ENCODE results near the gene SHC2.
"Not testable (repeated sequence)": the region's sequence is repeated elsewhere in the genome, so short reads cannot be mapped to it uniquely, and the experiment has no call there.

The SHC2 gene

DNA sequence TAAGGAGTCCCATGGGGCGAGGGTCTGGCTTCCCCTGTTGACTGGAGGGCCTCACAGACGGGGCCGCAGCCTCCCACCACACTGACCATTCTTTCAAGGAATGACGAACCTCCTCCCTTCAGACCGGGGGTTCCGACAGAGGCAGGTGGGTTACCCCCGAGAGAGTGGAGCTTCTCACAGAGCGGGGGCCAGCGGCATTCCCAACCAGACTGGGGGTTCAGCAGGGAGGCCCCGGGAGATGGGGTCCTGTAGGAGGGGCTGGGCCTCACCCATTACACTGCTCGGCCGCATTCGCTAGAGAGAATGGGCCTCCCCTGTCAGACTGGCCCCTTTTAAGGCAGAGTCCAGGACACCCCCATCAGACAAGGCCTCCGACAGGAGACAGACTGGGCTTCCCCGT, 36.3 kb downstream of the SHC2 start:
- Histone ChIP-seq H3K9me3 (ENCODE audit: control insufficient read depth in 1 of 2, low read length in 2 of 2) (no peaks in the 10 kb centered on the region), H3K27ac (ENCODE audit: low read depth, low read length) (no peak overlapping the region), H3K9ac (ENCODE audit: low read depth in 1 of 2, low read length in 2 of 2) (no peak overlapping the region), H3K4me3 (ENCODE audit: low read depth in 1 of 2, low read length in 2 of 2) (no peak overlapping the region), H3K4me1 (ENCODE audit: control insufficient read depth in 1 of 2, insufficient read depth in 2 of 2, low read length in 2 of 2) (no peaks in the 10 kb centered on the region), H3K27me3 (ENCODE audit: control insufficient read depth in 1 of 2, insufficient read depth in 2 of 2, low read length in 2 of 2) (no peaks in the 10 kb centered on the region), H3K36me3 (ENCODE audit: control insufficient read depth in 1 of 2, insufficient read depth in 2 of 2, low read length in 2 of 2) (no peaks in the 10 kb centered on the region)

DNA sequence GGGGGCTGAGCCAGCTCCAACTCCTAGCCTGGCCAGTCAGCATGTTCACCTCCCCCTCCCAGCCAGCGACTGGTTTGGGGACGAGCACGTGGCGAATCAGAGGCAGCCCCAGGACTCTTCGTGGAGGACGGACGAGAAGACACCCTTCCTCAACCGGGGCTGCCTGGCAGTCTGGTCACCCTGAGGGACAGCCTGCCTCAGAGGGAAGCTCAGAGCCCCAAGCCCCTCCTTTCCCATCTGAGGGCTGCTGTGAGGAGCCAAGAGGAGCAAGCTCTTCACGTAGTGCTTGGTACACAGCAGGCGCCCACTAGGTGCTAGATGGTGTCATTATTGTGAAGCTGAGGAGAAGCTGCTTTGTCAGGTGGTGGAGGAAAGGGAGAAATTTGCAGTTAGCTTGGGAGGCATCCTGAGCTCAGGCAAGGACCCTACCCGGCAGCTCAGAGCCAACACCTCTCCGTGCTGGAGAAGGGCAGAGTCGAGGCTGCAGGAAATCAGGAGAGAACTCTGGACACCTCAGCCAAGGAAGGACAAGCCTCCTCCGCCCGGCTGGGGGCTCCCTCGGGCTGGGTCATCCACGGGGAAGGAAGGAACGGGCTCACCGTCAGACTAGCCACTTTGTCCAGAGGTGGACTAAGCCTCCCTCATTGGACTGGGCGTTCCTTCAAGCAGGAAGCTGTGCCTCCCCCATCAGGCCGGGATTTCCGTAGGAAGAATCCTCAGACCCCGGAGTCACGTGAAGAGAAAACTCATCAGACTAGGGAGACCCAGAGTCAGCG, 37.0 kb downstream of the SHC2 start:
- no peak overlapping the region for H3K9ac ChIP-seq (ENCODE audit: low read depth in 1 of 2, low read length in 2 of 2)
- H3K36me3 ChIP-seq (ENCODE audit: control insufficient read depth in 1 of 2, insufficient read depth in 2 of 2, low read length in 2 of 2), result no peaks in the 10 kb centered on the region
- H3K4me3 ChIP-seq (ENCODE audit: low read depth in 1 of 2, low read length in 2 of 2), result no peak overlapping the region
- no peaks in the 10 kb centered on the region for H3K27me3 ChIP-seq (ENCODE audit: control insufficient read depth in 1 of 2, insufficient read depth in 2 of 2, low read length in 2 of 2)
- no peaks in the 10 kb centered on the region for H3K9me3 ChIP-seq (ENCODE audit: control insufficient read depth in 1 of 2, low read length in 2 of 2)
- no peak overlapping the region for H3K27ac ChIP-seq (ENCODE audit: low read depth, low read length)
- no peaks in the 10 kb centered on the region for H3K4me1 ChIP-seq (ENCODE audit: control insufficient read depth in 1 of 2, insufficient read depth in 2 of 2, low read length in 2 of 2)

- H3K36me3 ChIP-seq (ENCODE audit: control insufficient read depth in 1 of 2, insufficient read depth in 2 of 2, low read length in 2 of 2); H3K9ac ChIP-seq (ENCODE audit: low read depth in 1 of 2, low read length in 2 of 2); H3K4me1 ChIP-seq (ENCODE audit: control insufficient read depth in 1 of 2, insufficient read depth in 2 of 2, low read length in 2 of 2); H3K9me3 ChIP-seq (ENCODE audit: control insufficient read depth in 1 of 2, low read length in 2 of 2); H3K27ac ChIP-seq (ENCODE audit: low read depth, low read length); H3K27me3 ChIP-seq (ENCODE audit: control insufficient read depth in 1 of 2, insufficient read depth in 2 of 2, low read length in 2 of 2); H3K4me3 ChIP-seq (ENCODE audit: low read depth in 1 of 2, low read length in 2 of 2): not testable (repeated sequence)
Observed at GRCh38 chr19:422917-423226, 38.0 kb downstream of the SHC2 start.

GRCh38 chr19:422213-422916, 38.5 kb downstream of the SHC2 start:
- H3K4me3 ChIP-seq (ENCODE audit: low read depth in 1 of 2, low read length in 2 of 2), result no peak overlapping the region
- H3K9ac ChIP-seq (ENCODE audit: low read depth in 1 of 2, low read length in 2 of 2), result no peak overlapping the region
- no peaks in the 10 kb centered on the region for H3K4me1 ChIP-seq (ENCODE audit: control insufficient read depth in 1 of 2, insufficient read depth in 2 of 2, low read length in 2 of 2)
- no peaks in the 10 kb centered on the region for H3K27me3 ChIP-seq (ENCODE audit: control insufficient read depth in 1 of 2, insufficient read depth in 2 of 2, low read length in 2 of 2)
- H3K9me3 ChIP-seq (ENCODE audit: control insufficient read depth in 1 of 2, low read length in 2 of 2), result no peaks in the 10 kb centered on the region
- no peak overlapping the region for H3K27ac ChIP-seq (ENCODE audit: low read depth, low read length)
- H3K36me3 ChIP-seq (ENCODE audit: control insufficient read depth in 1 of 2, insufficient read depth in 2 of 2, low read length in 2 of 2), result no peaks in the 10 kb centered on the region

- H3K4me3 ChIP-seq (ENCODE audit: low read depth in 1 of 2, low read length in 2 of 2), result no peak overlapping the region
- no peaks in the 10 kb centered on the region for H3K4me1 ChIP-seq (ENCODE audit: control insufficient read depth in 1 of 2, insufficient read depth in 2 of 2, low read length in 2 of 2)
- H3K27ac ChIP-seq (ENCODE audit: low read depth, low read length), result no peak overlapping the region
- no peaks in the 10 kb centered on the region for H3K9me3 ChIP-seq (ENCODE audit: control insufficient read depth in 1 of 2, low read length in 2 of 2)
- H3K36me3 ChIP-seq (ENCODE audit: control insufficient read depth in 1 of 2, insufficient read depth in 2 of 2, low read length in 2 of 2), result no peaks in the 10 kb centered on the region
- H3K27me3 ChIP-seq (ENCODE audit: control insufficient read depth in 1 of 2, insufficient read depth in 2 of 2, low read length in 2 of 2), result no peaks in the 10 kb centered on the region
- H3K9ac ChIP-seq (ENCODE audit: low read depth in 1 of 2, low read length in 2 of 2), result no peak overlapping the region
Observed at GRCh38 chr19:419721-420515, 40.9 kb downstream of the SHC2 start.

DNA sequence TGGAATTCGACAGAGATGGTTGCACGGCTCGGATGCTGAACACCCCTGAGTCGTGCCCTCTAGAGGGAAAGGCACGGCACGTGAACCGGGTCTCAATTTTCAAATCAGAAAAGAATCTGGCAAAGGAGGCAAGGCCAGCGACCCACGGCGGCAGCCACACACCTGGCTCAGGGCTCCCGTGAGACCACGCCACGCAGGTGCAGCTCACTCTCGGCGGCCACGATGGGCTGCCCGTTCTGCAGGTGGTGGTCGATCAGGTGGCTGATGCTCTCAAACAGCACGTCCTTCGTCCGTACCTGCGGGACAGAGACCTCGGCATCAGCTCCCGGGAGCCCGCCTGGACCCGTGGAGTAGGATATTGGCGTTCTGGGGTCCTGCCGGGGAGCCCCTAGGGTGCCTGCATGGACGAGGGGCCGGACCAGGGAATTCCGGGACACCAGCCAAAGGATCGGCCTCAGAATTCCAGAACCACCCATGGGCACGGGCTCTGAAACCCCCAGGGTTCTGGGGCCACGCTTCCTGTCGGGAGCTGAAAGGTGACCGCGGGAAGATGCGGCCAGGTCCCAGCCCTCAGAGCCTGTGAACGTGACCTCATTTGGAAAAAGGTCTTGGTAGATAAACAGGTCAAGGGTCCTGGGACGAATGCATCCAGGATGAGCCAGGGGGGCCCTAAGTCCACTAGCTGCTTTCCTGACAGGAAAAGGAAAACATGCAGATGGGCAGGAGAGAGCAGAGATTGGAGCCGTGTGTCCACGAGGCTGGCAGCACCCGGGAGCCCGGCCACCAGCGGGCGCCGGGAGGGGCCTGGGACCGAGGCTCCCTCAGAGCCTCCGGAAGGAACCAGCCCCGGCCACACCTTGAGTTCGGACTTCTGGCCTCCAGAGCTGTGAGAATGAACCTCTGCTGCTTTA, 41.8 kb downstream of the SHC2 start:
- H3K4me1 ChIP-seq (ENCODE audit: control insufficient read depth in 1 of 2, insufficient read depth in 2 of 2, low read length in 2 of 2), result no peaks in the 10 kb centered on the region
- no peak overlapping the region for H3K4me3 ChIP-seq (ENCODE audit: low read depth in 1 of 2, low read length in 2 of 2)
- no peaks in the 10 kb centered on the region for H3K36me3 ChIP-seq (ENCODE audit: control insufficient read depth in 1 of 2, insufficient read depth in 2 of 2, low read length in 2 of 2)

GRCh38 chr19:416416-416815, 44.4 kb downstream of the SHC2 start:
- Histone ChIP-seq H3K36me3 (ENCODE audit: control insufficient read depth in 1 of 2, insufficient read depth in 2 of 2, low read length in 2 of 2) (no peaks in the 10 kb centered on the region), H3K4me3 (ENCODE audit: low read depth in 1 of 2, low read length in 2 of 2) (no peak overlapping the region), H3K9ac (ENCODE audit: low read depth in 1 of 2, low read length in 2 of 2) (no peak overlapping the region), H3K4me1 (ENCODE audit: control insufficient read depth in 1 of 2, insufficient read depth in 2 of 2, low read length in 2 of 2) (no peaks in the 10 kb centered on the region), H3K27ac (ENCODE audit: low read depth, low read length) (no peak overlapping the region), H3K9me3 (ENCODE audit: control insufficient read depth in 1 of 2, low read length in 2 of 2) (no peaks in the 10 kb centered on the region), H3K27me3 (ENCODE audit: control insufficient read depth in 1 of 2, insufficient read depth in 2 of 2, low read length in 2 of 2) (peaks cover 0 to 9% of the 10 kb centered on the region in 2 donors)

More for the DNA sequence above, 41.8 kb downstream of the SHC2 start:
- no peak overlapping the region for H3K27ac ChIP-seq (ENCODE audit: low read depth, low read length)
- H3K9ac ChIP-seq (ENCODE audit: low read depth in 1 of 2, low read length in 2 of 2), result no peak overlapping the region
- H3K9me3 ChIP-seq (ENCODE audit: control insufficient read depth in 1 of 2, low read length in 2 of 2), result no peaks in the 10 kb centered on the region
- H3K27me3 ChIP-seq (ENCODE audit: control insufficient read depth in 1 of 2, insufficient read depth in 2 of 2, low read length in 2 of 2), result no peaks in the 10 kb centered on the region

GRCh38 chr19:415292-415691, 45.5 kb downstream of the SHC2 start:
- Histone ChIP-seq H3K27ac (ENCODE audit: low read depth, low read length) (no peak overlapping the region), H3K36me3 (ENCODE audit: control insufficient read depth in 1 of 2, insufficient read depth in 2 of 2, low read length in 2 of 2) (no peaks in the 10 kb centered on the region), H3K4me3 (ENCODE audit: low read depth in 1 of 2, low read length in 2 of 2) (no peak overlapping the region), H3K4me1 (ENCODE audit: control insufficient read depth in 1 of 2, insufficient read depth in 2 of 2, low read length in 2 of 2) (no peaks in the 10 kb centered on the region), H3K27me3 (ENCODE audit: control insufficient read depth in 1 of 2, insufficient read depth in 2 of 2, low read length in 2 of 2) (peaks cover 3 to 13% of the 10 kb centered on the region in 2 donors), H3K9ac (ENCODE audit: low read depth in 1 of 2, low read length in 2 of 2) (no peak overlapping the region), H3K9me3 (ENCODE audit: control insufficient read depth in 1 of 2, low read length in 2 of 2) (no peaks in the 10 kb centered on the region)

DNA sequence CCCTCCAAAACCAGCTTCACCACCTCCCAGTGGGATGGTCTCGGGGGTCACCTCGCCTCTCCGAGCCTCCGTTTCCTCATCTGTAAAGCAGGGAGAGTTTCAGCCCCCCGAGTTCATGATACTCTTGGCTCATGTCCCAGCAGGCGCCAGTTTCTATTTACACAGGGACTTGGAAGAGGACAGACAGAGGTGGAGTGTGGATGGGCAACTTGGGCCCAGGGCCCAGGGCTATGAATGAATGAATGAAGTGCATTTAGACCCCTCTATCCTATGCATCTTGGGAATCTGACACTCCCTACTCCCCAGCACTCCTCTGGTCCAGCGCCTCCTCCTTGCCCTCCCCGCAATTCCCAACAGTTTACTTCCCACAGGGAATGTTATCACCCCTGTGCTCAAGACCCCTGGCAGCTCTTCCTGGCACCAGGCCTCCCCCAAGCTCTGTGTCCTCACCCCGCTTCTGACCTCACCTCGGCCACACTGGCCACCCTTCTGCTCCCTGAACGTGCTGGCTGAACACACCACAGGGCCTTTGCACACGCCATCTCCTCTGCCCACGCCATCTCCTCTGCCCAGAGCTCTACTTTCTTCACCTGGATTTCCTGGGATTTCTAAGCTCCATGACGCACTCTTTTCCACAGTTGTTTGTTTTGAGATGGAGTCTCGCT, 46.9 kb downstream of the SHC2 start:
- no peak overlapping the region for H3K9ac ChIP-seq (ENCODE audit: low read depth in 1 of 2, low read length in 2 of 2)
- peaks cover 14 to 25% of the 10 kb centered on the region in 2 donors for H3K27me3 ChIP-seq (ENCODE audit: control insufficient read depth in 1 of 2, insufficient read depth in 2 of 2, low read length in 2 of 2)
- H3K9me3 ChIP-seq (ENCODE audit: control insufficient read depth in 1 of 2, low read length in 2 of 2), result no peaks in the 10 kb centered on the region
- H3K27ac ChIP-seq (ENCODE audit: low read depth, low read length), result no peak overlapping the region
- no peaks in the 10 kb centered on the region for H3K36me3 ChIP-seq (ENCODE audit: control insufficient read depth in 1 of 2, insufficient read depth in 2 of 2, low read length in 2 of 2)
- H3K4me3 ChIP-seq (ENCODE audit: low read depth in 1 of 2, low read length in 2 of 2), result no peak overlapping the region
- peaks cover 0 to 4% of the 10 kb centered on the region in 2 donors for H3K4me1 ChIP-seq (ENCODE audit: control insufficient read depth in 1 of 2, insufficient read depth in 2 of 2, low read length in 2 of 2)

All from duodenal mucosa (tissue), 2 donors.